ENCODE results near the gene VIT. TPM values are rescaled to one million over a fixed set of nuclear protein-coding genes. Genes with fewer than 3 reads are reported as not detected.
A peak's percentile ranks its signal among the peaks of the same experiment; 100 is the strongest.

Gene VIT
- total RNA-seq, 2 donors from 2014 or later: 2.0 to 10.7 TPM

DNA sequence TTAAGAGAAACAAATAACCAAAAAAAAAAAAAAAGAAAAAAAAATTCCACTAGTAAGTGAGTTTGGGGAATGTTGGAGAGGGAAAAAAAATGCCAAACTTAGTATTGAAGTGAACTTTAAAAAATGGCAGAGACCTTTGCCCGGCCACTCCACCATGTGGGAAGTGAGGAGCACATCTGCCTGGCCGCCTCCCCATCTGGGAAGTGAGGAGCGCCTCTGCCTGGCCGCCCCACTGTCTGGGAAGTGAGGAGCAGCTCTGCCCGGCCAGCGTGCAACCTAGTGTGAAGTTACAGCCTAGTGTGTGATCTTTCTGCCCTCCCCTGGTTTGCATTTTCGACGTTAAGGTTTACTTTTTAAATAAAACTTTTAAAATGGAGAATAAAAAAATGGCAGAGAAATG, 33.9 kb upstream of the VIT start:
- no peak overlapping the region for H3K27ac ChIP-seq
- no peak for TF ChIP-seq POLR2A (IDR thresholded peaks at IDR 0.05)
- TF ChIP-seq CTCF (IDR thresholded peaks at IDR 0.05): no peak
- DNase-seq (ENCODE audit: low spot score): no peak
- no peaks in the 10 kb centered on the region for H3K4me1 ChIP-seq (replicated peaks)
- no peaks in the 10 kb centered on the region for H3K27me3 ChIP-seq (replicated peaks; ENCODE audit: insufficient read depth)
- intact Hi-C loops (cut with DNase I): loop anchor here (5.0 to 10.0 kb wide), 2 partner anchors 148 to 310 kb away; no protein-coding TSS in a partner anchor
- H3K36me3 ChIP-seq: no peaks in the 10 kb centered on the region
- no peaks in the 10 kb centered on the region for H3K9me3 ChIP-seq
- H3K4me3 ChIP-seq: no peak overlapping the region
- WGBS: 90% methylated on average over 8 of the region's 8 CpGs

GRCh38 chr2:36663295-36663694, 33.2 kb upstream of the VIT start:
- WGBS: 32% methylated on average over 2 of the region's 2 CpGs
- intact Hi-C loops (cut with DNase I): loop anchor here (5.0 to 10.0 kb wide), 2 partner anchors 148 to 311 kb away; no protein-coding TSS in a partner anchor
- no peak for TF ChIP-seq POLR2A (IDR thresholded peaks at IDR 0.05)
- no peak for TF ChIP-seq CTCF (IDR thresholded peaks at IDR 0.05)
- no peak for TF ChIP-seq POLR2AphosphoS5 (IDR thresholded peaks at IDR 0.05)
- Histone ChIP-seq H3K9me3 (no peaks in the 10 kb centered on the region), H3K36me3 (no peaks in the 10 kb centered on the region), H3K4me3 (no peak overlapping the region), H3K27ac (no peak overlapping the region), H3K27me3 (replicated peaks; ENCODE audit: insufficient read depth) (no peaks in the 10 kb centered on the region), H3K4me1 (replicated peaks) (no peaks in the 10 kb centered on the region)
- DNase-seq (ENCODE audit: low spot score): no peak

- Histone ChIP-seq H3K36me3 (no peaks in the 10 kb centered on the region), H3K4me1 (replicated peaks) (no peaks in the 10 kb centered on the region), H3K27ac (no peak overlapping the region), H3K4me3 (no peak overlapping the region), H3K9me3 (no peaks in the 10 kb centered on the region), H3K27me3 (replicated peaks; ENCODE audit: insufficient read depth) (no peaks in the 10 kb centered on the region)
- peak; percentile 23 for DNase-seq (ENCODE audit: low spot score)
- intact Hi-C loops (cut with DNase I): loop anchor here (5.0 to 10.0 kb wide), 2 partner anchors 149 to 312 kb away; no protein-coding TSS in a partner anchor
- TF ChIP-seq POLR2A (IDR thresholded peaks at IDR 0.05): no peak
- peak; percentile 38 for TF ChIP-seq POLR2AphosphoS5 (IDR thresholded peaks at IDR 0.05)
- TF ChIP-seq CTCF (IDR thresholded peaks at IDR 0.05): peak in 3 of 4 experiments; percentile 63 to 70 (median 63)
- WGBS: 38% methylated on average over 12 of the region's 12 CpGs
Measured at GRCh38 chr2:36663851-36664695, 32.4 kb upstream of the VIT start.

- Histone ChIP-seq H3K36me3 (no peaks in the 10 kb centered on the region), H3K27me3 (replicated peaks; ENCODE audit: insufficient read depth) (no peaks in the 10 kb centered on the region), H3K9me3 (no peaks in the 10 kb centered on the region), H3K4me1 (replicated peaks) (no peaks in the 10 kb centered on the region), H3K4me3 (no peak overlapping the region), H3K27ac (no peak overlapping the region)
- TF ChIP-seq CTCF (IDR thresholded peaks at IDR 0.05): no peak
- TF ChIP-seq POLR2A (IDR thresholded peaks at IDR 0.05): no peak
- TF ChIP-seq POLR2AphosphoS5 (IDR thresholded peaks at IDR 0.05): no peak
- no peak for DNase-seq (ENCODE audit: low spot score)
- 60% methylated on average over 1 of the region's 1 CpG for WGBS
- intact Hi-C loops (cut with DNase I): loop anchor here (5.0 to 10.0 kb wide), 2 partner anchors 150 to 312 kb away; no protein-coding TSS in a partner anchor
Measured at GRCh38 chr2:36664696-36665076, 31.8 kb upstream of the VIT start.

Data from prostate gland (tissue), 2 donors.